K562 (cell line): ENCODE results near the gene SLC22A1. TPM values are rescaled to one million over a fixed set of nuclear protein-coding genes. Genes with fewer than 3 reads are reported as not detected.

ENCODE experiments used
- ATAC-seq: fragments of 200-7000 bp; cut with Tn5 transposase; 3 replicates; pipeline ENCODE4 v1.9.1; 2020; ENCODE audit warnings: moderate library complexity
- BruUV-seq: library from RNA; stranded (reverse); fragments of 400-500 nt; replicated peaks from 2 replicates; lab custom pipeline; 2021; lab: Mats Ljungman, UMichigan
- CTCF ChIA-PET: fragments of 300-600 bp; formaldehyde crosslinking; extraction: SDS; loops from one replicate; lab custom pipeline; 2021; ENCODE audit warnings: low intra/inter-chr PET ratio; lab: Yijun Ruan, JAX
- POLR2A ChIA-PET: fragments of 300-600, 350-650 bp; sonication (Branson Sonifier 250); formaldehyde crosslinking; extraction: SDS; loops from one replicate; lab custom pipeline; 2021; ENCODE audit warnings: antibody characterized with exemption, inconsistent platforms; lab: Yijun Ruan, JAX
- DNase-seq, 4 experiments: peaks; one replicate each; pipeline versions ENCODE4 v3.0.0 to v3.0.0-alpha.2; 2011 to 2018; ENCODE audit warnings: low spot score in 3 of 4, mixed read lengths in 3 of 4; ENCODE audit errors: extremely low read depth in 1 of 4
- FAIRE-seq: peaks from 2 replicates; lab custom pipeline; 2011; peaks lifted over from hg19 to GRCh38; lab: Jason Lieb, UNC
- H2AFZ ChIP-seq: 2 replicates; pipeline ENCODE4 v1.6.0; 2011; ENCODE audit warnings: low read depth, low read length, control low read depth, inconsistent platforms
- H3K27ac ChIP-seq: fragments of 200-600 bp; 3 replicates; pipeline ENCODE4 v1.8.0; 2011; ENCODE audit warnings: low read depth, mild to moderate bottlenecking, control low read depth, inconsistent platforms, low read length, moderate library complexity, mixed read lengths; ENCODE audit errors: extremely low read depth
- H3K27me3 ChIP-seq, 2 experiments: fragments of 300-600 bp in 1 of 2; 2 replicates in 1 of 2; 3 replicates in 1 of 2; pipeline versions ENCODE4 v1.6.0 to v1.8.0; 2011; ENCODE audit warnings: inconsistent platforms in 2 of 2, low read length in 2 of 2, mild to moderate bottlenecking in 1 of 2, mixed read lengths in 1 of 2, moderate library complexity in 1 of 2; ENCODE audit not compliant: control insufficient read depth in 2 of 2, insufficient read depth in 2 of 2
- H3K36me3 ChIP-seq: fragments of 300-600 bp; 3 replicates; pipeline ENCODE4 v1.8.0; 2011; ENCODE audit warnings: mild to moderate bottlenecking, low read length, inconsistent platforms; ENCODE audit not compliant: control insufficient read depth, insufficient read depth
- H3K4me1 ChIP-seq, 2 experiments: fragments of 200-600 bp in 1 of 2; replicated peaks in 1 of 2; 2 replicates in 1 of 2; 3 replicates in 1 of 2; pipeline versions ENCODE4 v1.5.1 to v1.8.0; 2011; ENCODE audit warnings: inconsistent platforms in 2 of 2, low read length in 2 of 2, mild to moderate bottlenecking in 1 of 2, mixed read lengths in 1 of 2, moderate library complexity in 1 of 2; ENCODE audit not compliant: control insufficient read depth in 2 of 2, insufficient read depth in 2 of 2
- H3K4me2 ChIP-seq: 2 replicates; pipeline ENCODE4 v1.6.1; 2011; ENCODE audit warnings: low read length, control low read depth, inconsistent platforms, mixed read lengths; ENCODE audit not compliant: insufficient read depth
- H3K4me3 ChIP-seq: fragments of 200-600 bp; sonication (generic), shearing (Covaris generic); 2 replicates; pipeline ENCODE4 v1.5.1; 2016; ENCODE audit warnings: control low read depth, inconsistent platforms
- H3K79me2 ChIP-seq: fragments of 200-600 bp; 3 replicates; pipeline ENCODE4 v1.8.0; 2011; ENCODE audit warnings: low read length, inconsistent platforms; ENCODE audit not compliant: control insufficient read depth, insufficient read depth
- H3K9ac ChIP-seq, 2 experiments: 2 replicates each; pipeline versions ENCODE4 v1.6.0 to v1.6.1; 2011; ENCODE audit warnings: low read depth in 2 of 2, low read length in 2 of 2, control low read depth in 1 of 2, inconsistent platforms in 1 of 2, mild to moderate bottlenecking in 1 of 2, mixed read lengths in 1 of 2; ENCODE audit not compliant: insufficient read depth in 1 of 2
- H3K9me1 ChIP-seq: one replicate; pipeline ENCODE4 v1.6.0; 2011; ENCODE audit warnings: inconsistent platforms, mild to moderate bottlenecking, low read length, moderate library complexity; ENCODE audit not compliant: control insufficient read depth, insufficient read depth
- H3K9me3 ChIP-seq: replicated peaks from 2 replicates; pipeline ENCODE4 v1.5.1; 2011; ENCODE audit warnings: low read depth, low read length, inconsistent platforms; ENCODE audit not compliant: control insufficient read depth, insufficient read depth
- H4K20me1 ChIP-seq: replicated peaks from 2 replicates; pipeline ENCODE4 v1.6.1; 2011; ENCODE audit warnings: low read length, inconsistent platforms, mixed read lengths; ENCODE audit not compliant: control insufficient read depth, insufficient read depth
- BMI1 ChIP-seq: fragments of 150-350 bp; IDR thresholded peaks from 2 replicates; pipeline ENCODE4 v1.6.1; 2014; ENCODE audit warnings: low read length
- CREB3L1 ChIP-seq: fragments of 450-650 bp; IDR thresholded peaks from 2 replicates; pipeline ENCODE4 v1.6.1; 2014; ENCODE audit warnings: low read depth, mild to moderate bottlenecking, moderate library complexity, borderline replicate concordance
- HDAC8 ChIP-seq: fragments of 450-650 bp; IDR thresholded peaks from 2 replicates; pipeline ENCODE4 v1.6.1; 2016; ENCODE audit warnings: mild to moderate bottlenecking, missing genetic modification characterization, moderate library complexity, missing compliant biosample characterization
- HDGF ChIP-seq: fragments of 450-650 bp; IDR thresholded peaks from 2 replicates; pipeline ENCODE4 v1.6.1; 2016
- HLTF ChIP-seq: fragments of 450-650 bp; IDR thresholded peaks from 2 replicates; pipeline ENCODE4 v1.6.1; 2016
- MEIS2 ChIP-seq: fragments of 450-650 bp; IDR thresholded peaks from 2 replicates; pipeline ENCODE4 v1.6.1; 2014; ENCODE audit warnings: mild to moderate bottlenecking; ENCODE audit not compliant: partially characterized antibody
- PHF8 ChIP-seq: fragments of 200-600 bp; sonication (generic); IDR thresholded peaks from 2 replicates; pipeline ENCODE4 v1.6.1; 2012; ENCODE audit warnings: mixed run types, mild to moderate bottlenecking, inconsistent platforms, low read length, moderate library complexity, borderline replicate concordance
- WGBS: fragments of 100-300 bp; shearing (Covaris generic); methylation state at CpG from one replicate; pipeline ENCODE4 v1.1.6; 2016; ENCODE audit warnings: low coverage, mixed read lengths; ENCODE audit not compliant: insufficient coverage; ENCODE audit errors: missing lambda C conversion rate; 5-methylcytosine and 5-hydroxymethylcytosine counted together
- in situ Hi-C: fragments of 300-500 bp; cut with MboI; formaldehyde crosslinking; loops from 4 replicates; pipeline ENCODE4 v1.15.0; 2018; ENCODE audit warnings: inconsistent platforms, mixed read lengths
- intact Hi-C: fragments of 100-400 bp; cut with micrococcal nuclease; formaldehyde crosslinking; loops from 2 replicates; pipeline ENCODE4 v1.14.2; 2022
- polyA plus RNA-seq, 8 experiments: library from polyadenylated mRNA; depleted of rRNA in 4 of 8; stranded (reverse) in 5 of 8; unstranded in 3 of 8; fragments of >200 nt; fragmentation: Nextera tagmentation in 2 of 8; fragmentation: Illumina TruSeq in 1 of 8; extraction: Ambion mirVana in 2 of 8; extraction: Trizol in 1 of 8; gene quantifications; 2 replicates each; pipeline versions ENCODE4 v1.2.1 to v1.2.3, GENCODE V29; 2011 to 2014; ENCODE audit warnings: inconsistent platforms in 1 of 8, missing spikeins in 1 of 8
- total RNA-seq, 7 experiments: library from RNA; depleted of rRNA in 6 of 7; stranded (reverse); fragments of >200 nt in 6 of 7; fragmentation: Illumina TruSeq in 2 of 7; extraction: Trizol in 2 of 7; gene quantifications; 2 replicates each; pipeline versions ENCODE4 v1.2.1 to v1.2.3, GENCODE V29; 2011 to 2021; ENCODE audit warnings: low replicate concordance in 1 of 7

SLC22A1 gene
- total and polyA plus RNA-seq, 9 of the 15 experiments (the other 6 are each of a cell fraction or from before 2014, with no cell fraction given) = 0.11 to 0.60 (median 0.26) TPM; not detected in 4

- no peak for TF ChIP-seq BMI1
- TF ChIP-seq HLTF = no peak
- no peak for TF ChIP-seq HDAC8 (tag)
- no peak for TF ChIP-seq HDGF
- no peak for TF ChIP-seq MEIS2
- no peak for TF ChIP-seq CREB3L1
- no peak for TF ChIP-seq PHF8
- ATAC-seq (no peak), FAIRE-seq (no peak), DNase-seq (no peak)
- ChIA-PET CTCF (no interaction called here), POLR2A (interaction anchor here (0.7 kb wide), 1 partner anchor 381 kb away, joined by 3 read pairs; the partner anchor contains the start of gene PNLDC1)
- Histone ChIP-seq H3K9ac (no peak overlapping the region), H3K4me3 (no peak overlapping the region), H3K36me3 (no peaks in the 10 kb centered on the region), H3K79me2 (no peaks in the 10 kb centered on the region), H4K20me1 (no peaks in the 10 kb centered on the region), H3K4me1 (no peaks in the 10 kb centered on the region), H3K27ac (no peak overlapping the region), H3K4me2 (no peak overlapping the region), H2AFZ (no peak overlapping the region), H3K9me3 (no peaks in the 10 kb centered on the region), H3K9me1 (no peaks in the 10 kb centered on the region), H3K27me3 (no peaks in the 10 kb centered on the region)
- no TSS peak for BruUV-seq
- in situ Hi-C loops (no loop called here), intact Hi-C loops (no loop called here)
- 0% methylated on average over 1 of the region's 1 CpG for WGBS
Measured at GRCh38 chr6:160180706-160181105, 59.1 kb downstream of the SLC22A1 start.
